Activated naive CD4-positive, alpha-beta T cell treated with anti-CD3 and anti-CD28 coated beads, Interleukin-2, amount 50 U/mL, for 24 hours (primary cell): ENCODE results near the gene RER1.
"Not testable (repeated sequence)": the region's sequence is repeated elsewhere in the genome, so short reads cannot be mapped to it uniquely, and the experiment has no call there.

Experiments used
- H3K27ac Mint-ChIP-seq: one replicate; pipeline ENCODE4 v1.8.0; 2021; ENCODE audit warnings: mild to moderate bottlenecking, mixed read lengths
- H3K27me3 Mint-ChIP-seq: one replicate; pipeline ENCODE4 v1.8.0; 2021; ENCODE audit warnings: mixed read lengths
- H3K36me3 Mint-ChIP-seq: one replicate; pipeline ENCODE4 v1.8.0; 2021; ENCODE audit warnings: mixed read lengths
- H3K4me1 Mint-ChIP-seq: one replicate; pipeline ENCODE4 v1.8.0; 2021; ENCODE audit warnings: mixed read lengths
- H3K4me3 Mint-ChIP-seq: one replicate; pipeline ENCODE4 v1.8.0; 2021; ENCODE audit warnings: mild to moderate bottlenecking, mixed read lengths
- H3K9me3 Mint-ChIP-seq: one replicate; pipeline ENCODE4 v1.8.0; 2021; ENCODE audit warnings: mixed read lengths

RER1 gene

DNA sequence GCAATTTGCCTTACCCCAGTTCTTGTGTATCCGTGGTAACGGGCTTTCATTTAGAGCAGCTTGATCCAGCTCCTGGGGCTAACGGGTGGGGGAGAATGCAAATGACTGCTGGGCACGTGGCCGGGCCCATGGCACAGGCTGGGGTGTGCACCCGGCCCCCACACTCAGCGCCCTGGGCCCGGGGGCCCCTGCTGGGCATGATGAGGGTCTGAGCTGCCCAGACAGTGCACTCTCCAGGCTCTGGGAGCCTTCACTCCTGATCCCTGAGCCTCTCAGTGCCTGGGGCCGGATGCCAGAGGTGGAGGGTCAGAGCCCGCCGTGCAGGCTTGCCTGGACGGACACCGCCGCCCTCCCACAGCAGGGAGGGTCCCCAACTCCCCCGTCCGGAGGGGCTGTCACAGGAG is 40.8 kb downstream of the RER1 start:
- H3K4me3 Mint-ChIP-seq: no peak overlapping the region
- H3K36me3 Mint-ChIP-seq: no peaks in the 10 kb centered on the region
- H3K4me1 Mint-ChIP-seq: no peaks in the 10 kb centered on the region
- no peaks in the 10 kb centered on the region for H3K27me3 Mint-ChIP-seq
- H3K9me3 Mint-ChIP-seq: no peaks in the 10 kb centered on the region
- no peak overlapping the region for H3K27ac Mint-ChIP-seq

- Mint-ChIP-seq H3K9me3 (no peaks in the 10 kb centered on the region), H3K4me3 (no peak overlapping the region), H3K27ac (no peak overlapping the region), H3K27me3 (no peaks in the 10 kb centered on the region), H3K36me3 (no peaks in the 10 kb centered on the region), H3K4me1 (no peaks in the 10 kb centered on the region)
Observed at GRCh38 chr1:2433196-2433595, 41.6 kb downstream of the RER1 start.

DNA sequence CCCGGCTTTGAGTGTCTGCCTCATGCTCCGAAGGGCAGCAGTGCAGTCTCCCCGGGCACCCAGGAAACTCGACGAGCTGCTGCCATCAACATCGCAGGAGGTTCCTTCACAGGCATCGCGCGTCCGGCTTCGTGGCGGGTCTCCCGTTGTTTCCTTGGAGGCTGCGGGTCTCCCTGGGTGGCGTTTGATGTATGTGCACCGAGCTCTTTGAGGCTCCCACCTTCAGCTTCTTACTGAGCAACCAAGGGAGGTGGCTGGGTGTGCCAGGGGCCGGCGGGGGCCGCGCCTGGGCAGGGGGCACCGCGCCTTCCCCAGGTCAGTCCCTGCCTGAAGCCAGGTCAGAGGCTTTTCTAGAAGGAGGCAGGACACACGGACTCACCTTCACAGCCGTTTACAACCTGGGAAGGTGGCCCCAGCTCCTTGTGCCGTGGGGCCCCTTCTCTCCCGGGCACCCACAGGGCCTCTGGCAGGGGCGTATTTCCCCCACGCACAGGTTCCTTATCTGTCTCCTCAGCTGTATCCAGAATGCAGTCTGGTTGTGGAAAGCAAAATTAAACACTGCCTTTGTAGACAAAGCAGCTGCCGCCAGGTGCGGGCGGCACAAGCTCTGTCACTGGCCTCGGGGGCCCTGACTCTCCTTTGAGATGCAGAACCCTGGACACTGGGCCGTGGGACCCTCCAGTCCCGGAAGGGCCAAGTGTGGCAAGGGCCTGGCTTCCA is 42.5 kb downstream of the RER1 start:
- Mint-ChIP-seq H3K27ac (no peak overlapping the region), H3K4me1 (no peaks in the 10 kb centered on the region), H3K36me3 (no peaks in the 10 kb centered on the region), H3K4me3 (no peak overlapping the region), H3K27me3 (no peaks in the 10 kb centered on the region), H3K9me3 (no peaks in the 10 kb centered on the region)

GRCh38 chr1:2435091-2435490 is 43.5 kb downstream of the RER1 start:
- no peaks in the 10 kb centered on the region for H3K27me3 Mint-ChIP-seq
- H3K27ac Mint-ChIP-seq: no peak overlapping the region
- no peaks in the 10 kb centered on the region for H3K9me3 Mint-ChIP-seq
- no peak overlapping the region for H3K4me3 Mint-ChIP-seq
- H3K36me3 Mint-ChIP-seq: no peaks in the 10 kb centered on the region
- H3K4me1 Mint-ChIP-seq: no peaks in the 10 kb centered on the region

GRCh38 chr1:2435746-2436355 is 44.2 kb downstream of the RER1 start:
- Mint-ChIP-seq H3K4me3 (no peak overlapping the region), H3K36me3 (no peaks in the 10 kb centered on the region), H3K4me1 (no peaks in the 10 kb centered on the region), H3K27ac (no peak overlapping the region), H3K9me3 (no peaks in the 10 kb centered on the region), H3K27me3 (no peaks in the 10 kb centered on the region)

GRCh38 chr1:2436876-2437275 is 45.2 kb downstream of the RER1 start:
- no peaks in the 10 kb centered on the region for H3K4me1 Mint-ChIP-seq
- H3K27me3 Mint-ChIP-seq: no peaks in the 10 kb centered on the region
- no peaks in the 10 kb centered on the region for H3K36me3 Mint-ChIP-seq
- no peak overlapping the region for H3K4me3 Mint-ChIP-seq
- no peak overlapping the region for H3K27ac Mint-ChIP-seq
- no peaks in the 10 kb centered on the region for H3K9me3 Mint-ChIP-seq

DNA sequence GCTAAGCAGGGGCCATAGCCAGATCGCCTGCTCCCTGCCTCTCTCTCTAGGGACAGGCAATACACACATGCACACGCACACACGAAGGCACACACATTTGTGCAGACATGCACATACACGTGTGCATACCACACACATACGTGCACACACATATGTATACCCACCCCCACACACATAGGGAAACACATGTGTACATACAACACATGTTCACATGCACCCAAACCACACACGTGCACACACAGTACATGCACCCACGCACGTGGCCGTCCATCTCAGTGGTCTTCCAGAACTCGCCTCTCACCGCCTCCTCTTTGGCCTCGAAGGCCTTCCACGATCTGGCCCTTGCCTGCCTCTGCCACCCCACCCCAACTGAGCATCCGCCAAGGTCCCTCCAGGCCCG is 46.0 kb downstream of the RER1 start:
- Mint-ChIP-seq H3K4me1 (no peaks in the 10 kb centered on the region), H3K9me3 (no peaks in the 10 kb centered on the region), H3K27ac (no peak overlapping the region), H3K4me3 (no peak overlapping the region), H3K36me3 (no peaks in the 10 kb centered on the region), H3K27me3 (no peaks in the 10 kb centered on the region)

DNA sequence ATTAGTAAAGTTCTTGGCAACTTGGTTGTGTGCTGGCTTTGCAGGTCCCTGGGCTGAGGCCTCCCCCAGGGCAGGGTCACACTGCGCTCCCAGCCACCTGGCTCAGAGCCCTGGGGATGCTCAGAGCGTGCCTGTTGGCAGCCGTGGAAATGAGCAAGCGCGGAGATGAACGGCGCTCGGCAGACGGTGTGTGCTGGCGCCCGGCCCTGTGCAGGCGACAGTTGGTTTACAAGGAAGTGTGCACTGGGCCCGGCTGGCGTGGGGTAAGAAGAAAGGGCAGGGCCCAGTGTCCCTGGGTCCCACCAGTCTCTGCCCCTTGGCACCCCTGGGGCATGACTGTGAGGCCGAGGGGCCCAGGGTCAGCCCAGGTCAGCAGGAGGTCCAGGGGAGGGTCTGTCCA is 46.4 kb downstream of the RER1 start:
- Mint-ChIP-seq H3K4me1 (no peaks in the 10 kb centered on the region), H3K36me3 (no peaks in the 10 kb centered on the region)

GRCh38 chr1:2438641-2439040 is 47.0 kb downstream of the RER1 start:
- no peak overlapping the region for H3K27ac Mint-ChIP-seq
- H3K4me1 Mint-ChIP-seq: no peaks in the 10 kb centered on the region
- H3K27me3 Mint-ChIP-seq: no peaks in the 10 kb centered on the region
- H3K36me3 Mint-ChIP-seq: no peaks in the 10 kb centered on the region
- no peaks in the 10 kb centered on the region for H3K9me3 Mint-ChIP-seq
- no peak overlapping the region for H3K4me3 Mint-ChIP-seq

More for the DNA sequence above, 46.4 kb downstream of the RER1 start:
- Mint-ChIP-seq H3K4me3 (no peak overlapping the region), H3K27ac (no peak overlapping the region), H3K27me3 (no peaks in the 10 kb centered on the region), H3K9me3 (no peaks in the 10 kb centered on the region)

- H3K27me3 Mint-ChIP-seq: no peaks in the 10 kb centered on the region
- H3K4me3 Mint-ChIP-seq: no peak overlapping the region
- H3K27ac Mint-ChIP-seq: no peak overlapping the region
- H3K9me3 Mint-ChIP-seq: no peaks in the 10 kb centered on the region
- H3K4me1 Mint-ChIP-seq: no peaks in the 10 kb centered on the region
- H3K36me3 Mint-ChIP-seq: no peaks in the 10 kb centered on the region
Observed at GRCh38 chr1:2439369-2439768, 47.7 kb downstream of the RER1 start.

- not testable (repeated sequence) for H3K9me3 Mint-ChIP-seq
Observed at GRCh38 chr1:2440346-2440745, 48.7 kb downstream of the RER1 start.

DNA sequence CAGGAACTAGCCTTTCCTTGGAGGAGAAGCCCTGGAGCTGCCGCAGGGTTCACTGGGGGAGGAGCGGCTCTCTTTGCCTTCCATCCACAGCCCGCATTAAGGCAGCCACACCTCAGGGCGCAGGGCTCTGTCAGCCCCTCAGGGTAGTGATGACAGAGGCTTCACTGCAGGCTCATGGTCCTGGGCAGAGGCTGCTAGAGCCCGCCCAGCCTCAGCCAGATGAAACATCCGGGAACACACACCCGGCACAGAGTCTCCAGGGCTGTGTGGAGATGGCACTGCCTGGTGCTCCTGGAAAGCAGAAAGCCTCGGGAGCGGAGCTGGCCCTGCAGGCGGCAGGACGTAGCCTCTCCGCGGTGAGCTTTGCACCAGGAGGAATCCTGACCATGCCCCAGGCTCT is 50.1 kb downstream of the RER1 start:
- Mint-ChIP-seq H3K9me3 (no peaks in the 10 kb centered on the region), H3K27me3 (no peaks in the 10 kb centered on the region), H3K36me3 (no peaks in the 10 kb centered on the region), H3K4me3 (no peak overlapping the region), H3K4me1 (no peaks in the 10 kb centered on the region), H3K27ac (no peak overlapping the region)

More at GRCh38 chr1:2440346-2440745, 48.7 kb downstream of the RER1 start:
- H3K27ac Mint-ChIP-seq, H3K4me1 Mint-ChIP-seq, H3K4me3 Mint-ChIP-seq, H3K36me3 Mint-ChIP-seq, H3K27me3 Mint-ChIP-seq: not testable (repeated sequence)

- no peak overlapping the region for H3K27ac Mint-ChIP-seq
- H3K9me3 Mint-ChIP-seq: no peaks in the 10 kb centered on the region
- H3K4me3 Mint-ChIP-seq: no peak overlapping the region
- no peaks in the 10 kb centered on the region for H3K27me3 Mint-ChIP-seq
- no peaks in the 10 kb centered on the region for H3K4me1 Mint-ChIP-seq
- H3K36me3 Mint-ChIP-seq: no peaks in the 10 kb centered on the region
Observed at GRCh38 chr1:2442661-2443060, 51.0 kb downstream of the RER1 start.

GRCh38 chr1:2443277-2444137 is 51.9 kb downstream of the RER1 start:
- Mint-ChIP-seq H3K27ac (no peak overlapping the region), H3K4me3 (no peak overlapping the region), H3K27me3 (no peaks in the 10 kb centered on the region), H3K36me3 (no peaks in the 10 kb centered on the region), H3K4me1 (no peaks in the 10 kb centered on the region), H3K9me3 (no peaks in the 10 kb centered on the region)

GRCh38 chr1:2444138-2444591 is 52.5 kb downstream of the RER1 start:
- Mint-ChIP-seq H3K27me3 (no peaks in the 10 kb centered on the region), H3K27ac (no peak overlapping the region), H3K4me1 (no peaks in the 10 kb centered on the region), H3K9me3 (no peaks in the 10 kb centered on the region), H3K4me3 (no peak overlapping the region), H3K36me3 (no peaks in the 10 kb centered on the region)
